ENCODE data around the gene STK33.

Gene STK33

GRCh38 chr11:8355416-8355742 lies 238.6 kb downstream of the STK33 start:
- Histone ChIP-seq H3K9me2 (replicated peaks; ENCODE audit: insufficient read depth, low read length) (no peaks in the 10 kb centered on the region), H3F3A (ENCODE audit: insufficient read depth, low read length) (no peaks in the 10 kb centered on the region), H3K9ac (ENCODE audit: low read length) (no peak overlapping the region), H3K79me2 (ENCODE audit: low read length) (no peaks in the 10 kb centered on the region), H3K4me3 (ENCODE audit: low read length) (no peak overlapping the region), H3K4me2 (ENCODE audit: low read depth, low read length) (no peak overlapping the region), H3K9me3 (replicated peaks; ENCODE audit: insufficient read depth, low read length) (no peaks in the 10 kb centered on the region), H2AFZ (ENCODE audit: low read length) (no peak overlapping the region), H3K27me3 (replicated peaks; ENCODE audit: insufficient read depth, low read length) (no peaks in the 10 kb centered on the region), H4K20me1 (ENCODE audit: insufficient read depth, low read length) (no peaks in the 10 kb centered on the region), H3K27ac (ENCODE audit: low read length) (no peak overlapping the region), H3K36me3 (replicated peaks; ENCODE audit: insufficient read depth, low read length) (no peaks in the 10 kb centered on the region), H3K4me1 (ENCODE audit: low read length) (no peaks in the 10 kb centered on the region)
- no peak for TF ChIP-seq EZH2 (optimal IDR thresholded peaks at IDR 0.05; ENCODE audit: low read depth, low read length)
- TF ChIP-seq CTCF (IDR thresholded peaks at IDR 0.05; ENCODE audit: low read length) = no peak
- no peak for TF ChIP-seq EZH2phosphoT487 (IDR thresholded peaks at IDR 0.05; ENCODE audit: low read length)
- no peak for DNase-seq

DNA sequence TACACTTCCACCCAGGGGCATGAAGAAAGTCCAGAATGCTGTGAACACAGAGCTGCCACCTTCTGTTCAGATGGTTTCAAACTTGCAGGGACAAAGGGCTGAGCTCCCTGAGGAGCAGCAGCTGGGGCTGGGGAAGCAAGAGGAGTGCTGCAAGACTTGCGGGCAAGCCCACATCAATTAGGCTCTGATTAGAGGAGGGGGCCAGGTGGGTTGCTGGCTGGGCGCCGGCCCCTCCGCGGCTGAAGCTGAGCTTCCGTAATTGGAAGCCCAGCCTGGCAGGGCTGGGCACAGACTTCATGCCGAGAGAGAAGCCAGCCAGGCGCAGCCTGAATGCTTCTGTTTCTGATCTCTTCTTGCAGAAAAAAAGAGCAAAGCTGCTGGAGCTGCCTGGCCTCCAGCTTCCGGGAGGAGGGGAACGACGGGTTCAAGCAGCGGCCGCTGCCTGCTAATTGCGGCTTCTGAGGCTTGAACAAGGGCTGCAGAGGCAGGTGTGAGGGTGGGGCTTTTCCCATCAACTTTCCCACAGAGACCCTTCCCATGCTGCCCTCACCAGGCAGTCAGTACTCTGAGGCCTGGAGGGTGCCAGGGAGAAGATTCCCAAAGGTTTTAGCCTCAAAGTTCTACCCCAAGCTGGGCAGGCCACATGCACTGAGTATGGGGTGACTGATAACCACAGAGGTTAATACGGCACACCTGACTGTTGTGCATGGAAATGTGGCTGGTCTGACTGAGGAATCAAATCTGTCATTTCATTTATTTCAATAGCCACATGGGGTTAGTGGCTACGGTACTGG lies 239.2 kb downstream of the STK33 start:
- Histone ChIP-seq H3K79me2 (ENCODE audit: low read length) (no peaks in the 10 kb centered on the region), H3K36me3 (replicated peaks; ENCODE audit: insufficient read depth, low read length) (no peaks in the 10 kb centered on the region), H3K4me3 (ENCODE audit: low read length) (no peak overlapping the region), H3K27ac (ENCODE audit: low read length) (no peak overlapping the region), H3F3A (ENCODE audit: insufficient read depth, low read length) (no peaks in the 10 kb centered on the region), H3K9ac (ENCODE audit: low read length) (no peak overlapping the region), H3K4me2 (ENCODE audit: low read depth, low read length) (no peak overlapping the region), H3K9me3 (replicated peaks; ENCODE audit: insufficient read depth, low read length) (no peaks in the 10 kb centered on the region), H4K20me1 (ENCODE audit: insufficient read depth, low read length) (no peaks in the 10 kb centered on the region), H3K4me1 (ENCODE audit: low read length) (no peaks in the 10 kb centered on the region), H3K27me3 (replicated peaks; ENCODE audit: insufficient read depth, low read length) (no peaks in the 10 kb centered on the region), H3K9me2 (replicated peaks; ENCODE audit: insufficient read depth, low read length) (no peaks in the 10 kb centered on the region), H2AFZ (ENCODE audit: low read length) (no peak overlapping the region)
- DNase-seq = no peak
- no peak for TF ChIP-seq EZH2phosphoT487 (IDR thresholded peaks at IDR 0.05; ENCODE audit: low read length)
- TF ChIP-seq CTCF (IDR thresholded peaks at IDR 0.05; ENCODE audit: low read length) = no peak
- no peak for TF ChIP-seq EZH2 (optimal IDR thresholded peaks at IDR 0.05; ENCODE audit: low read depth, low read length)

GRCh38 chr11:8352876-8353505 lies 241.0 kb downstream of the STK33 start:
- H3K9ac ChIP-seq (ENCODE audit: low read length) = no peak overlapping the region
- no peaks in the 10 kb centered on the region for H3K4me1 ChIP-seq (ENCODE audit: low read length)
- TF ChIP-seq EZH2phosphoT487 (IDR thresholded peaks at IDR 0.05; ENCODE audit: low read length) = no peak
- TF ChIP-seq CTCF (IDR thresholded peaks at IDR 0.05; ENCODE audit: low read length) = no peak
- TF ChIP-seq EZH2 (optimal IDR thresholded peaks at IDR 0.05; ENCODE audit: low read depth, low read length) = no peak
- no peaks in the 10 kb centered on the region for H3K79me2 ChIP-seq (ENCODE audit: low read length)
- no peak overlapping the region for H3K4me3 ChIP-seq (ENCODE audit: low read length)
- H3K27ac ChIP-seq (ENCODE audit: low read length) = no peak overlapping the region
- no peaks in the 10 kb centered on the region for H4K20me1 ChIP-seq (ENCODE audit: insufficient read depth, low read length)
- no peak overlapping the region for H3K4me2 ChIP-seq (ENCODE audit: low read depth, low read length)
- no peaks in the 10 kb centered on the region for H3K27me3 ChIP-seq (replicated peaks; ENCODE audit: insufficient read depth, low read length)
- no peaks in the 10 kb centered on the region for H3F3A ChIP-seq (ENCODE audit: insufficient read depth, low read length)
- H3K36me3 ChIP-seq (replicated peaks; ENCODE audit: insufficient read depth, low read length) = no peaks in the 10 kb centered on the region
- H2AFZ ChIP-seq (ENCODE audit: low read length) = no peak overlapping the region
- DNase-seq = no peak
- no peaks in the 10 kb centered on the region for H3K9me3 ChIP-seq (replicated peaks; ENCODE audit: insufficient read depth, low read length)
- no peaks in the 10 kb centered on the region for H3K9me2 ChIP-seq (replicated peaks; ENCODE audit: insufficient read depth, low read length)
